Measurements from ENCODE around the gene SLC44A2. TPM values are rescaled to one million over a fixed set of nuclear protein-coding genes. Genes with fewer than 3 reads are reported as not detected.

Gene SLC44A2
- total and polyA plus RNA-seq, 2 of the 13 experiments (the other 11 are each of a cell fraction or from before 2014, with no cell fraction given), result 2.4 to 5.6 TPM

DNA sequence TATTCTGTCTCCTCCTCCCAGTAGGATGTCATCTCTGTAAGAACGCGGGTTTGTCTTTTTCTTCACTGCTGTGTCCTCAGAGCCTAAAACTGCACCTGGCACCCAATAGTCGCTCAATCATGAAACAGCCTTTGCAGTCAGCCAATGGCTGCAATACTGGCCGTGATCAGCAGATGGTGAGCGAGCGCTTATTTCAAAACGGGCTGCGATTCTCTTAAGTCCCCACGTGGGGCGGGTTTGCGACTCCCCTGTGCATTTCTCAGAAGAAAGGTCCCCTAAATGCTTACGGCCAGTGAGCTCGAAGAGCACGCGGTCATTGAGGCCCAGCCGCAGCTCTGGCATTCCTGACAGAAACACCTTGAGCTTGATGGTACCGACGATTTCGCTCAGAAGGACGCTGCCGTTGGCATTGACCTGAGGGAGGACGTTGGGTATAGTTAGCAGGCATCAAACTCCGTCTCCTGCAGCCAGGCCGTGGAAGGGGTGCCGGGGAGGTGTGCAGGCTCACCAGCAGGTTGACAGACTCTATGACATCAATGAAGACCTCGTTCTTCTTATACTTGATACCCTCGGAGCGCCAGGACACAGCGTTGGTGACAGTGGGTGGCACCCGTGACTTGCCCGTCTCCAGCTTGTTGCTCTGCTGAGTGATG is 44.2 kb upstream of the SLC44A2 start (continued):
- TF ChIP-seq, protein P1, sequence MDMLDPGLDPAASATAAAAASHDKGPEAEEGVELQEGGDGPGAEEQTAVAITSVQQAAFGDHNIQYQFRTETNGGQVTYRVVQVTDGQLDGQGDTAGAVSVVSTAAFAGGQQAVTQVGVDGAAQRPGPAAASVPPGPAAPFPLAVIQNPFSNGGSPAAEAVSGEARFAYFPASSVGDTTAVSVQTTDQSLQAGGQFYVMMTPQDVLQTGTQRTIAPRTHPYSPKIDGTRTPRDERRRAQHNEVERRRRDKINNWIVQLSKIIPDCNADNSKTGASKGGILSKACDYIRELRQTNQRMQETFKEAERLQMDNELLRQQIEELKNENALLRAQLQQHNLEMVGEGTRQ (IDR thresholded peaks at IDR 0.05; ENCODE audit: low read depth, low read length), result no peak
- TF ChIP-seq, protein P1 (CRISPR knock-in tag; IDR thresholded peaks at IDR 0.05; ENCODE audit: borderline replicate concordance), result no peak
- TF ChIP-seq PPARG (CRISPR knock-in tag; conservative IDR thresholded peaks at IDR 0.05), result no peak
- no peak for TF ChIP-seq TAF15 (IDR thresholded peaks at IDR 0.05; ENCODE audit: low read depth, low read length, poor library complexity, severe bottlenecking)
- TF ChIP-seq ZFP36 (IDR thresholded peaks at IDR 0.05; ENCODE audit: borderline replicate concordance, low read depth, low read length, partially characterized antibody), result no peak
- TF ChIP-seq KLF13 (CRISPR knock-in tag; IDR thresholded peaks at IDR 0.05), result no peak
- TF ChIP-seq DDIT3 (CRISPR knock-in tag; IDR thresholded peaks at IDR 0.05), result no peak
- no peak for TF ChIP-seq RELA (CRISPR knock-in tag; IDR thresholded peaks at IDR 0.05)
- TF ChIP-seq, protein P2, sequence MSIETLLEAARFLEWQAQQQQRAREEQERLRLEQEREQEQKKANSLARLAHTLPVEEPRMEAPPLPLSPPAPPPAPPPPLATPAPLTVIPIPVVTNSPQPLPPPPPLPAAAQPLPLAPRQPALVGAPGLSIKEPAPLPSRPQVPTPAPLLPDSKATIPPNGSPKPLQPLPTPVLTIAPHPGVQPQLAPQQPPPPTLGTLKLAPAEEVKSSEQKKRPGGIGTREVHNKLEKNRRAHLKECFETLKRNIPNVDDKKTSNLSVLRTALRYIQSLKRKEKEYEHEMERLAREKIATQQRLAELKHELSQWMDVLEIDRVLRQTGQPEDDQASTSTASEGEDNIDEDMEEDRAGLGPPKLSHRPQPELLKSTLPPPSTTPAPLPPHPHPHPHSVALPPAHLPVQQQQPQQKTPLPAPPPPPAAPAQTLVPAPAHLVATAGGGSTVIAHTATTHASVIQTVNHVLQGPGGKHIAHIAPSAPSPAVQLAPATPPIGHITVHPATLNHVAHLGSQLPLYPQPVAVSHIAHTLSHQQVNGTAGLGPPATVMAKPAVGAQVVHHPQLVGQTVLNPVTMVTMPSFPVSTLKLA (IDR thresholded peaks at IDR 0.05), result no peak
- no peak for TF ChIP-seq ZNF260 (CRISPR knock-in tag; IDR thresholded peaks at IDR 0.05; ENCODE audit: borderline replicate concordance, low read depth)
- TF ChIP-seq MEIS1 (CRISPR knock-in tag; IDR thresholded peaks at IDR 0.05; ENCODE audit: borderline replicate concordance), result no peak
- TF ChIP-seq THYN1 (CRISPR knock-in tag; IDR thresholded peaks at IDR 0.05; ENCODE audit: borderline replicate concordance, low read depth), result no peak
- TF ChIP-seq, protein P3, sequence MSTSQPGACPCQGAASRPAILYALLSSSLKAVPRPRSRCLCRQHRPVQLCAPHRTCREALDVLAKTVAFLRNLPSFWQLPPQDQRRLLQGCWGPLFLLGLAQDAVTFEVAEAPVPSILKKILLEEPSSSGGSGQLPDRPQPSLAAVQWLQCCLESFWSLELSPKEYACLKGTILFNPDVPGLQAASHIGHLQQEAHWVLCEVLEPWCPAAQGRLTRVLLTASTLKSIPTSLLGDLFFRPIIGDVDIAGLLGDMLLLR (CRISPR knock-in tag; IDR thresholded peaks at IDR 0.05), result 0 out of 2 replicates have a peak, but pooled peaks have one; percentile 12
- TF ChIP-seq ZBTB38 (CRISPR knock-in tag; IDR thresholded peaks at IDR 0.05), result 0 out of 2 replicates have a peak, but pooled peaks have one; percentile 54
- no peak for TF ChIP-seq ZNF713 (CRISPR knock-in tag; IDR thresholded peaks at IDR 0.05)
- no peak for TF ChIP-seq RFXAP (CRISPR knock-in tag; IDR thresholded peaks at IDR 0.05; ENCODE audit: borderline replicate concordance)
- TF ChIP-seq HDAC1 (CRISPR knock-in tag; IDR thresholded peaks at IDR 0.05), result no peak
- no peak for TF ChIP-seq MZF1 (CRISPR knock-in tag; IDR thresholded peaks at IDR 0.05; ENCODE audit: borderline replicate concordance)
- no peak for TF ChIP-seq CEBPB (IDR thresholded peaks at IDR 0.05; ENCODE audit: borderline replicate concordance, low read depth, low read length)
- no peak for TF ChIP-seq BHLHE40 (IDR thresholded peaks at IDR 0.05; ENCODE audit: low read length)
- peak; percentile 36; the same call in 1 of the 2 replicates for TF ChIP-seq SMAD3 (CRISPR knock-in tag; IDR thresholded peaks at IDR 0.05)
- no peak for TF ChIP-seq ZNF550 (CRISPR knock-in tag; IDR thresholded peaks at IDR 0.05; ENCODE audit: borderline replicate concordance)
- peak; percentile 63 for TF ChIP-seq SAP130 (CRISPR knock-in tag; IDR thresholded peaks at IDR 0.05; ENCODE audit: low read depth)
- TF ChIP-seq ZNF672 (CRISPR knock-in tag; IDR thresholded peaks at IDR 0.05), result no peak
- TF ChIP-seq NFRKB (IDR thresholded peaks at IDR 0.05), result no peak
- no peak for TF ChIP-seq SKI (IDR thresholded peaks at IDR 0.05; ENCODE audit: partially characterized antibody)

Data from HepG2 (cell line).